NCI-H748 (cell line): Measurements from ENCODE around the gene FUT2.
"Not testable (repeated sequence)": the region's sequence is repeated elsewhere in the genome, so short reads cannot be mapped to it uniquely, and the experiment has no call there.

ENCODE experiments used
- DNase-seq: peaks from one replicate; lab custom pipeline; 2025; ENCODE audit not compliant: unreplicated experiment; lab: John Stamatoyannopoulos, UW

The FUT2 gene

GRCh38 chr19:48695743-48696352 lies at the start of gene FUT2:
Gene FUT2 (plus strand): TSS chr19:48695971. CDS start chr19:48702957, 6,986 bp downstream.
- peak; percentile 69 for DNase-seq

GRCh38 chr19:48646001-48646721 lies 49.6 kb upstream of the FUT2 start, which contains the start of gene CA11:
Gene CA11 (minus strand): TSS chr19:48646187. CDS start chr19:48645632, 555 bp downstream.
- peak; percentile 94 for DNase-seq

- no peak for DNase-seq
These were observed 49.0 kb upstream of the FUT2 start for GRCh38 chr19:48646722-48647216.

- no peak for DNase-seq
These were observed 47.6 kb upstream of the FUT2 start for GRCh38 chr19:48648134-48648533.

- DNase-seq: no peak
These were observed 44.6 kb upstream of the FUT2 start for GRCh38 chr19:48650974-48651682.

GRCh38 chr19:48651683-48652048 lies 44.1 kb upstream of the FUT2 start:
- DNase-seq: no peak

- no peak for DNase-seq
These were observed 41.3 kb upstream of the FUT2 start for GRCh38 chr19:48654299-48655059.

- no peak for DNase-seq
These were observed 38.8 kb upstream of the FUT2 start for GRCh38 chr19:48656840-48657474.

- DNase-seq: not testable (repeated sequence)
These were observed 37.9 kb upstream of the FUT2 start for GRCh38 chr19:48657828-48658227.

GRCh38 chr19:48658483-48658882 lies 37.3 kb upstream of the FUT2 start:
- no peak for DNase-seq

GRCh38 chr19:48659768-48660167 lies 36.0 kb upstream of the FUT2 start:
- DNase-seq: no peak

GRCh38 chr19:48660852-48661710 lies 34.7 kb upstream of the FUT2 start:
- peak; percentile 72 for DNase-seq

GRCh38 chr19:48661711-48662090 lies 34.1 kb upstream of the FUT2 start:
- DNase-seq: no peak

- no peak for DNase-seq
These were observed 32.1 kb upstream of the FUT2 start for GRCh38 chr19:48663667-48664066.

- DNase-seq: no peak
These were observed 31.3 kb upstream of the FUT2 start for GRCh38 chr19:48664476-48664875.

- DNase-seq: no peak
These were observed 30.0 kb upstream of the FUT2 start for GRCh38 chr19:48665786-48666185.

- DNase-seq: no peak
These were observed 27.4 kb upstream of the FUT2 start for GRCh38 chr19:48668332-48668731.

- DNase-seq: no peak
These were observed 27.0 kb upstream of the FUT2 start for GRCh38 chr19:48668761-48669160.

- no peak for DNase-seq
These were observed 25.7 kb upstream of the FUT2 start for GRCh38 chr19:48669903-48670668.
